Measurements from ENCODE around the gene ITGA11.

The ITGA11 gene

DNA sequence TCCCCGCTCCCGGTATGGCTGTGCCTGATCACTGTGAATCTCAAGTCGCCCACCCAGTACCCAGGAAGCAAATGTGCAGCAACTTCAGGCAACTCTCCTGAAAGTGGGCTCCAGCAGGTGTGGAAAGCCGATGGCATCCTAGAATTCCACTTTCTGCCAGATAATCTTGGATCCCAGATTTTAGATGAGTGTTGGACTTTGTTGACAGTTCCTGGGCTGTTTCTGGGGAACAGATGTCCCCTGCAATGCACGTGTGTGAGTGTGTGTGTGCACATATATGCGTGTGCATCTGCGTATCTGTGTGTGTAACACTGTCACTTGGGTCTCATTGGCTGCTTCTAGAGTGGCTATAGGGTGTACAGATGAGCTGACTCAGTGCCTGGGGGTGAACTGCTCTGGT lies 95.4 kb downstream of the ITGA11 start:
- TF ChIP-seq CTCF (IDR thresholded peaks at IDR 0.05; ENCODE audit: extremely low read depth, missing control alignments): no peak
- DNase-seq (ENCODE audit: low spot score): no peak

DNA sequence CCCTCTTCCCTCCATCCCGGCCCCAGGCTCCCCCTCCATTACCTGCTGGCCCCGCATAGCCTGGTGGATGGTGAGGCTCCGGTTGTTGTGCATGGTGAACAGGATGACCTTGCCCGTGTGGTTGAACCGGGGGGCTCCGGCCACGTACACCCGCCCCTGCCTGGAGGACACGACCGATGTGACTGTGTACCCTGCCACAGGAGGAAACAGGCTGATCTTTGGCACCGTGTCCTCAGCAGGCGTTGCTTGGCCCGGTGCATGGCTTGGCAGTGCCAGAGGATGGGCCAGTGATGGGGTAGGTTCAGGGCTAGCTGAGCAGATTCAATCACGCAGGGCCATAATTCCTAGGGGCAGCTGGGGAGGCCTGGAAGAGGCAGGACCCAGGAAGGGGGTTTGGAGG lies 96.3 kb downstream of the ITGA11 start:
- no peak for DNase-seq (ENCODE audit: low spot score)
- TF ChIP-seq CTCF (IDR thresholded peaks at IDR 0.05; ENCODE audit: extremely low read depth, missing control alignments): no peak

GRCh38 chr15:68335251-68335650 lies 96.7 kb downstream of the ITGA11 start:
- no peak for DNase-seq (ENCODE audit: low spot score)
- no peak for TF ChIP-seq CTCF (IDR thresholded peaks at IDR 0.05; ENCODE audit: extremely low read depth, missing control alignments)

DNA sequence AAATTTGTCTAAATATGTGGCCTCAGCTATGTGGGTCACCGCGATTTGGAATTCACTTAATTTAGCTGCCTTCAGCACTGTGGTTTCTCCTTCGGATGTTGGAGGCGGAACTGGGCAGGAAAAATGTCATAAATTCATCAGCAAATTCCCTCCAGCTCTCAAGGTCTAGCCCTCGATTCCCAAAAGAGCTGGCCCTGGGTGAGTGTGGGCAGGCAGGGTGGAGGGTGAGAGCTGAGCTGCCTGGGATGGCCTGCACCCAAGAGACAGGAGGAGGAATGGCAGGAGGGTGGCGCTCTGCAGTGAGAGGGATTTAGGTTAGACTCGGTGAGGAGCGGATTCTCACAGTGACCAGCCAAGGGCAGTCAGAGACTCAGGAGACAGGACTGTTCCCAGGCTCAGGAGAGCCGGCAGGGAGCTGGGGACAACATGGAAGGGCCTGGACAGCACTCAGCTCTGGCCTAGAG lies 97.3 kb downstream of the ITGA11 start:
- TF ChIP-seq CTCF (IDR thresholded peaks at IDR 0.05; ENCODE audit: extremely low read depth, missing control alignments): no peak
- no peak for DNase-seq (ENCODE audit: low spot score)

DNA sequence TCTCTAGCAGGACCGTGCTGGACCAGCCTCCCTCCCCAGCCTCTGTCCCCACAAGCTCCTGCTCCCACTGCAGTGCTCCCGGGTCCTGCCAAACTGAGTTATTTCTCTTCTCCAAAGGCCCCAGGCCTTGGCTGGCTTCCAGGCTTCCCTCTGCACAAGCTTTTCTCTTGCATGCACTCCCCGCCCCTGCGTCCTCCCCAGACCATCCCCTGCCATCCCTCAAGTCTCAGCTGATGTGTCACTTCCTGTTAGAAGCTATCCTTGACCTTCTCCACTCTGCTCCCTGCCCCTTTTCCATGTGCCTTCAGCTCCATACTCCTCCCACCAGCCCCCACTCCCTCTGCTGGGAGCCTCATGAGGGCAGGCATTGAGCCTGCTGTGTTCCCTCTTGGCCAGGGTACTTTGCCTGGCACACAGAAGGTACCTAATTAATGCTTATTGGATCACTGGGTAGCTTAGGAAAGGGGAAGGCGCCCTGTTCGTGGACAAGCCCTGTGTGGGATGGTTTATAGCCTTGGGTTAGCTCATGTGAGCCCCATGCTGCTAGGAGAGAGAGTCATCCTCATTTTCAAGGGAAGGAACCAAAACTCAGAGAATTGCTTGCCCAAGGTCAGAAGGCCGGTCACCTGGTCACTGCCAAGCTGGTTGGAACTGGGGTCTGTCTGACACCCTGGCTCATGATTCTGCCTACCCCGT lies 98.0 kb downstream of the ITGA11 start:
- no peak for TF ChIP-seq CTCF (IDR thresholded peaks at IDR 0.05; ENCODE audit: extremely low read depth, missing control alignments)
- DNase-seq (ENCODE audit: low spot score): no peak

- no peak for TF ChIP-seq CTCF (IDR thresholded peaks at IDR 0.05; ENCODE audit: extremely low read depth, missing control alignments)
- no peak for DNase-seq (ENCODE audit: low spot score)
Measured at GRCh38 chr15:68332266-68332665, 99.7 kb downstream of the ITGA11 start.

- TF ChIP-seq CTCF (IDR thresholded peaks at IDR 0.05; ENCODE audit: extremely low read depth, missing control alignments): no peak
Measured at GRCh38 chr15:68330901-68331300, 101.1 kb downstream of the ITGA11 start.

More at GRCh38 chr15:68330901-68331300, 101.1 kb downstream of the ITGA11 start:
- DNase-seq (ENCODE audit: low spot score): no peak

Data from GM20000 (cell line).